CD4-positive, alpha-beta T cell (primary cell): ENCODE measurements around the gene SMURF2. TPM values are rescaled to one million over a fixed set of nuclear protein-coding genes. Genes with fewer than 3 reads are reported as not detected.
A peak's percentile ranks its signal among the peaks of the same experiment; 100 is the strongest.
"Not testable (repeated sequence)": the region's sequence is repeated elsewhere in the genome, so short reads cannot be mapped to it uniquely, and the experiment has no call there.

Experiments
- ATAC-seq: fragments of 200-7000 bp; cut with Tn5 transposase; one replicate; pipeline ENCODE4 v1.10.0; 2022; ENCODE audit warnings: mild to moderate bottlenecking; ENCODE audit not compliant: poor library complexity
- CTCF ChIA-PET: fragments of 350-600 bp; sonication (Branson Sonifier 250); formaldehyde crosslinking; loops from one replicate; lab custom pipeline; 2021; ENCODE audit warnings: antibody characterized with exemption, inconsistent platforms; lab: Charles Lee
- POLR2A ChIA-PET: fragments of 350-600 bp; sonication (Branson Sonifier 250); formaldehyde crosslinking; loops from one replicate; lab custom pipeline; 2021; ENCODE audit warnings: antibody characterized with exemption, inconsistent platforms; lab: Charles Lee
- DNase-seq, 14 experiments: peaks; one replicate each; pipeline ENCODE4 v3.0.0-alpha.2; 2013 to 2020; ENCODE audit warnings: mixed read lengths in 2 of 14
- H3K27ac ChIP-seq, 2 donors: one replicate each; pipeline versions ENCODE4 v1.5.1 to v1.7.0; 2013; ENCODE audit warnings: low read length in 2 of 2, low read depth in 1 of 2, mild to moderate bottlenecking in 1 of 2
- H3K27me3 ChIP-seq, 2 experiments: 1 replicate in 1 of 2; 2 replicates in 1 of 2; pipeline versions ENCODE4 v1.6.1 to v1.7.0; 2013; ENCODE audit warnings: low read length in 2 of 2, control low read depth in 1 of 2, mild to moderate bottlenecking in 1 of 2, moderate library complexity in 1 of 2; ENCODE audit not compliant: insufficient read depth in 2 of 2, control insufficient read depth in 1 of 2
- H3K36me3 ChIP-seq: one replicate; pipeline ENCODE4 v1.6.1; 2013; ENCODE audit warnings: low read length, control low read depth; ENCODE audit not compliant: insufficient read depth
- H3K4me1 ChIP-seq: one replicate; pipeline ENCODE4 v1.6.1; 2013; ENCODE audit warnings: low read length, control low read depth; ENCODE audit not compliant: insufficient read depth
- H3K4me3 ChIP-seq: one replicate; pipeline ENCODE4 v1.5.1; 2013; ENCODE audit warnings: mild to moderate bottlenecking, low read length, moderate library complexity
- H3K9me3 ChIP-seq, 2 experiments: 1 replicate in 1 of 2; 2 replicates in 1 of 2; pipeline versions ENCODE4 v1.6.1 to v1.7.0; 2013; ENCODE audit warnings: low read length in 2 of 2, mild to moderate bottlenecking in 2 of 2, control low read depth in 1 of 2, moderate library complexity in 1 of 2; ENCODE audit not compliant: control insufficient read depth in 1 of 2, insufficient read depth in 1 of 2
- H3K27ac Mint-ChIP-seq: one replicate; pipeline ENCODE4 v1.8.0; 2020; ENCODE audit warnings: mixed read lengths
- H3K27me3 Mint-ChIP-seq: one replicate; pipeline ENCODE4 v1.8.0; 2021; ENCODE audit warnings: mixed read lengths
- H3K36me3 Mint-ChIP-seq: one replicate; pipeline ENCODE4 v1.8.0; 2021; ENCODE audit warnings: low read depth, mixed read lengths
- H3K4me1 Mint-ChIP-seq: one replicate; pipeline ENCODE4 v1.8.0; 2021; ENCODE audit warnings: low read depth, mixed read lengths
- H3K4me3 Mint-ChIP-seq: one replicate; pipeline ENCODE4 v1.8.0; 2020; ENCODE audit warnings: mild to moderate bottlenecking, mixed read lengths
- H3K9me3 Mint-ChIP-seq: one replicate; pipeline ENCODE4 v1.8.0; 2020; ENCODE audit warnings: mixed read lengths
- CTCF ChIP-seq: fragments of 200-600 bp; IDR thresholded peaks from one replicate; pipeline ENCODE4 v1.8.0; 2022; ENCODE audit warnings: antibody characterized with exemption, mild to moderate bottlenecking
- intact Hi-C, 2 experiments: fragments of 100-400 bp; cut with DNase I in 1 of 2; cut with micrococcal nuclease in 1 of 2; formaldehyde crosslinking; loops; one replicate each; pipeline versions ENCODE4 v1.15.1 to v1.9.0; 2023 to 2025; cut with DNase I, micrococcal nuclease
- total RNA-seq, 174 experiments: library from RNA in 2 of 174; stranded (reverse) in 2 of 174; gene quantifications; one replicate each; pipeline ENCODE4 v1.2.3 and lab custom pipeline; 2021 to 2026

The SMURF2 gene
- total RNA-seq, 2 experiments from 2014 or later: 28.0 to 29.7 TPM

GRCh38 chr17:64608571-64608981 is 53.5 kb downstream of the SMURF2 start:
- DNase-seq: no peak
- ATAC-seq: peak; percentile 46
- intact Hi-C loops: no loop called here
- no peaks in the 10 kb centered on the region for H3K27me3 ChIP-seq
- peaks cover 3% of the 10 kb centered on the region for H3K36me3 ChIP-seq
- no peaks in the 10 kb centered on the region for H3K36me3 Mint-ChIP-seq
- no peak for TF ChIP-seq CTCF
- ChIA-PET POLR2A (no interaction called here), CTCF (interaction anchor here (0.7 kb wide), 1 partner anchor 18 kb away, joined by 3 read pairs; no protein-coding TSS in a partner anchor)
- H3K4me1 Mint-ChIP-seq: peaks cover 47% of the 10 kb centered on the region
- H3K9me3 Mint-ChIP-seq: no peaks in the 10 kb centered on the region
- peak overlapping the region; percentile 43 for H3K27ac Mint-ChIP-seq
- no peak overlapping the region for H3K27ac ChIP-seq
- peak overlapping the region; percentile 0 for H3K4me3 Mint-ChIP-seq
- H3K27me3 Mint-ChIP-seq: no peaks in the 10 kb centered on the region
- H3K4me3 ChIP-seq: no peak overlapping the region
- H3K4me1 ChIP-seq: peaks cover 3% of the 10 kb centered on the region
- no peaks in the 10 kb centered on the region for H3K9me3 ChIP-seq

- H3K36me3 ChIP-seq: peaks cover 3% of the 10 kb centered on the region
- no peaks in the 10 kb centered on the region for H3K4me1 ChIP-seq
- ATAC-seq: no peak
- no peaks in the 10 kb centered on the region for H3K27me3 ChIP-seq
- no peaks in the 10 kb centered on the region for H3K9me3 ChIP-seq
- POLR2A ChIA-PET: no interaction called here
- Mint-ChIP-seq H3K27me3 (no peaks in the 10 kb centered on the region), H3K4me3 (no peak overlapping the region), H3K9me3 (no peaks in the 10 kb centered on the region), H3K36me3 (no peaks in the 10 kb centered on the region), H3K27ac (peak overlapping the region; percentile 43), H3K4me1 (peaks cover 41% of the 10 kb centered on the region)
- intact Hi-C loops: no loop called here
- H3K27ac ChIP-seq: no peak overlapping the region
- no peak for TF ChIP-seq CTCF
- DNase-seq: no peak
- H3K4me3 ChIP-seq: no peak overlapping the region
- CTCF ChIA-PET: no interaction called here
Measured at GRCh38 chr17:64607862-64608565, 54.1 kb downstream of the SMURF2 start.

- H3K27ac ChIP-seq, H3K27me3 ChIP-seq, POLR2A ChIA-PET, H3K27me3 Mint-ChIP-seq, H3K4me1 ChIP-seq, H3K36me3 Mint-ChIP-seq, H3K4me3 Mint-ChIP-seq, ATAC-seq, CTCF ChIA-PET, H3K4me3 ChIP-seq, H3K36me3 ChIP-seq, DNase-seq, H3K9me3 ChIP-seq, H3K9me3 Mint-ChIP-seq: not testable (repeated sequence)
- intact Hi-C loops: loop anchor here in 1 of 2 experiments (5.0 kb wide), 1 partner anchor 43 kb away; no protein-coding TSS in a partner anchor
- H3K4me1 Mint-ChIP-seq: peaks cover 53% of the 10 kb centered on the region
- peak overlapping the region; percentile 38 for H3K27ac Mint-ChIP-seq
Measured at GRCh38 chr17:64604532-64604931, 57.6 kb downstream of the SMURF2 start.
